GM18868 (cell line): ENCODE data around the gene TAF4B.
"Not testable (repeated sequence)": the region's sequence is repeated elsewhere in the genome, so short reads cannot be mapped to it uniquely, and the experiment has no call there.

ENCODE experiments used
- ATAC-seq: cut with Tn5 transposase; IDR thresholded peaks from one replicate; pipeline ENCODE4 v1.9.1; 2021; ENCODE audit warnings: mild to moderate bottlenecking, moderate library complexity; ENCODE audit not compliant: unreplicated experiment

Gene TAF4B

DNA sequence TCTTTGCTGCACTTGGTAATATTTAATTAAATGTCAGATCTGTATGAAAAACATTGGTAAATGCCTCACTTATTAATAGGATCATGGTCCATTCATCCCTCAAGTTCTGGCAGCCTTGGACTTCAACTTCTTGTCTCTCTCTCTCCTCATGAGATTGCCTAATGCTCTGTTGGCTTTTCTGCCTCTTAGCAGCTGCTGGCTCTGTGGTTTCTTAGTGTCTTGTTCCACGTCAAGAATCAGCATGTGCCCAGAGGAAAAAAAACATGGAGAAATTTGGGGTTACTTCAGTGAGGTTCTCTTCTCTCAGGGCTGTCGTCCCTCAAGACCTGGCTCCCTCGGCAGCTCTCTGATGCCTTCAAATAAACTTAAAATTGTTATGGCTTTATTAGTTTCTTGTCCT is 75.4 kb downstream of the TAF4B start:
- no peak for ATAC-seq

- ATAC-seq = not testable (repeated sequence)
Measured at GRCh38 chr18:26303222-26303621, 77.0 kb downstream of the TAF4B start.

DNA sequence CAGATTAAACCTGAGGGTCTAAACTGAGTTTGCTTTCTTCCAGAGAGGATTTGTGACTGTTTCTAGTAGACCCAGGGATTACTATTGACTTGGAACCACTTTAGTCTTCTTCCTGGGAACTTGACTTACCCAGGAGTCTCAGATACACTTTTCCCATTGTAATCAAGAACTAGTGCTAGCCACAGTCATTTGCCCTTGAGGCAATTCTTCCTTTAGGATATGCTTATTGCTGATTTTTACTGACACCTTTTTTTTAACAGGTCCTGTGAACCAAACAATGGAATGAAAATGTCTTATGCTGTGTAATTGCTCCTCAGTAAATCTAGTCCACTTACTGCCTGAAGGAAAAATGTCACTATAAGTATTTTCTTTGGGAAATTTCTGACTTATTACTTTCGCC is 78.3 kb downstream of the TAF4B start:
- no peak for ATAC-seq

DNA sequence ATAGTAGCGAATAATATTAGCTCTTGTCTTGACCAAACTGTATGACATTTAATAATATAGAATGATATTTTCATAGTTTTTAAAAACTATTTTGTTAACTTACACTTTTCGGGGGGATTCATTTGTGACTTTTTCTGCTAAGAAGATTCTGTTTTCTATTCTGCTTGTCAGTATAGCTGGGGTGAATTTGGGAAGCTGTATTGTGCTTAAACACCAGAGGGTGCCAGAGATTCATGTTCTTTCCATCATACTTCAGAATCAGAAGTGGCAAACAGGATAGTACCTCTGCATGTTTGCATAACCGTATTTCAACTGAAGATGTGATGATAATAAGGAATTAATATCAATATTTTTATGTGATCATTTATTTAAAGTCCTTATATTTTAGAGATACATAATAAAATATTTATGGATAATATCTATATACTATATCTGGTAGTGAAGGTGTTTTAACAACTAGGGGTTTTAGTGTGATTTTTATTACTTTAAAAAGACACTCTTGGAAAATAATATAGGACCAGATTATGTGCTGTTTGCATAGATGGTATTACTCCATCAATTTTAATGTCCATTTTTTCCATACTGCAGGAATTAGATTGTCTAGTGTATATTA is 81.0 kb downstream of the TAF4B start:
- ATAC-seq = no peak

- no peak for ATAC-seq
Measured at GRCh38 chr18:26309281-26309680, 83.0 kb downstream of the TAF4B start.

DNA sequence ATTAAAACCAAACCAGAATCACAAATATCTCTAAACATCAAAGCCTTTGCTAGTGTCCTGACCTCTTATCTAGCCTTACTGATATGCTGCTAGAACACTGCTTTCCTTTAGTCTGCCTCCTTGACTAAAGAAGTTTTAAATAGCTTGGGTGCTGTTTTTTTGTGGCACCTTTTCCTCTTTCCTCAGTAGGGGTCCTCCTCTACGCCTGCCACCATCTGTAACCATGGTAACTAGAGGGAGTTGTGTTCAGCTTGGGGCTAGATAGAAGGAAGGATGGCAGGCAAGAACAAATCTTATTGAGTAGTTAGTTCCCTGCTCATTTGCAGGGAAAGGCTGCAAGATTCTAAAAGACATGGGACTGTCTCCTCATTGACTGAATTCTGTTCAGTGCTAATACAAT is 86.0 kb downstream of the TAF4B start:
- ATAC-seq = no peak

GRCh38 chr18:26317398-26317797 is 91.2 kb downstream of the TAF4B start:
- no peak for ATAC-seq

GRCh38 chr18:26320686-26321085 is 94.4 kb downstream of the TAF4B start:
- ATAC-seq = no peak

DNA sequence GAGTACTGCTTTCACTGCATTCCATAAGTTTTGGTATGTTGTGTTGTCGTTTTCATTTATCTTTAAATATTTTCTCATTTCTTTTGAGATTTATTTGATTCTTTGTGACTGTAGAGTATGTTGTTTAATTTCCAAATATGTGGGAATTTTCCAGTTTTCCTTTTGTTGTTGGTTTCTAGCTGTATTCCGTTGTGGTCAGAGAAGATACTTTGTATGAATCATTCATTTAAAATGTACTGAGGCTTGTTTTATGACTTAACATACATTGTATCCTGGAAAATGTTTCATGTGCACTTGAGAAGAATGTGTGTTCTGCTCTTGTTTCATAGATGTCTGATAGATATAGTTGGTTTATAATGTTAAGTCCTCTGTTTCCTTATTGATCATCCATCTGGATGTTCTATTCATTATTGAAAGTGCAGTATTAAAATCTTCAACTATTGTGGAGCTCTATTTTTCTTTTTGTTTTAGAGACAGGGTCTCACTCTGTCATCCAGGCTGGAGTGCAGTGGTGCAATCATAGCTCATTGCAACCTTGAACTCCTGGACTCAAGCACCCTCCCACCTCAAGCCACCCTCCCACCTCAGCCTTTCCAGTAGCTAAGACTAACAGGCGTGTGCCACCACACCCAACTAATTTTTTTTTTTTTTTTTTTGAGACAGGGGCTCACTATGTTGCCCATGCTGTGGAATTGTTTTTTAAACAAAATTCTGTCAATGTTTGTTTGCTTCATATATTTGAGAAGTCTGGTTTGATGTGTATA is 96.8 kb downstream of the TAF4B start:
- ATAC-seq = no peak

DNA sequence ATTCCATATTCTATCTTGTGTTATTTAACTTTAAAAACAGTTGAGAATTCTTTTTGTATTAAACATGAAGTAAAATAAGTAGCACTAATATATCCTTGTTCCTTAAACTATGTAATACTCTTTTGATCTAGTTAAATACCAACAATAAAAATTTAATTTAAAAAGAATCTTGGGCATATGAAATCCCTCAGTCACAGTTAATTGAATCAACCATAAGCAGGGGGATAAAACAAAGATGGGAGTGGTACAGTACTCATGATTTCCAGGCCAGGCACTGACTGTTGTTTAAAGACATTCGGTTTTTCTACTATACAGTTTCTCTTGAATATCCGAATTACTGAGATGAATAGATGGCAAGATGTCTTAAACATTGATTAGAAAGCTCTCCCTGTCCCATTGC is 99.5 kb downstream of the TAF4B start:
- no peak for ATAC-seq

GRCh38 chr18:26327062-26327461 is 100.8 kb downstream of the TAF4B start:
- ATAC-seq = no peak

GRCh38 chr18:26332991-26333390 is 106.7 kb downstream of the TAF4B start:
- ATAC-seq = no peak

GRCh38 chr18:26335156-26335555 is 108.9 kb downstream of the TAF4B start:
- ATAC-seq = no peak

DNA sequence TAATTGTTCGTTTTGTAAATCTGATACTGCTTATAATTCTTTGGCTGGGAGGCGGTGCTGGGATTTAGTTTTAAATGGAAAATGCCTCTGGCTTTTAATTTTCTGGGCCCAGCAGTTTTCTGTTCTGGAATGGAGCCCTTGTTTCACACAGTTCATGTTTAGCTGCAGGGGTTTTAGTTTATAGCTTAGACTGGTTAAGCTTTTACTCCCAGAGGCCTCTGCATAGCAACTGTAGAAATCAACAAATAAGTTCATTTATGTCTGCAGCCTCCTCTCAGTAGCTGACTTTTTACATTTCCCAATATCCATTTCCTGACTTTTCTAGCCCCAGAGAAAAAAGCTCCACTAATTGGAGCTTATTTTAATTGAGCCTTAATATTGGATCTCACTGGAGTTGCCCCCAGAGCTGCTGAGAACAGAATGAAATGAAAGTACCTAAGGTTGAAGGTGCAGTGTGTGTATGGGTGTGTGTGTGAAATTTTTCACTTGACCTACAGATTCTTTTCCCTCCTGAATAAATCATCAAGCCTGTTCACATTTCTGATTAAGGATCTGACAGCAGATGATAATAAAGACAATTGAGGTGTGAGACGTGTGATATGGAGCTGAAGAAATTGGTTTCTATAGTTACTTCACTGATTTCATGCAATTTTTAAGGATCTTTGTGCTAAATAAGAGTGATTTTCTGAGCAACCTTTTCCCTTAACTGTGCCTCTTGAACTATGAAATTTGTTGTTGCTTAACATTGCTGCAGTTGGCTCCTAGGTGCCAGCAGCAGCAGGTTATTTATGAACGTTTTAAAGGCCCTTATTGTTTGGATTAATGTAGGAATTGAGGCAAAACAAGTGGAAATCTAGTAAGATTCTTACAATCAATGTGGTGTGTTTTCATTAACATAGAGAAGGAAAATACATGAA is 109.6 kb downstream of the TAF4B start:
- no peak for ATAC-seq

GRCh38 chr18:26336572-26336971 is 110.3 kb downstream of the TAF4B start:
- no peak for ATAC-seq

DNA sequence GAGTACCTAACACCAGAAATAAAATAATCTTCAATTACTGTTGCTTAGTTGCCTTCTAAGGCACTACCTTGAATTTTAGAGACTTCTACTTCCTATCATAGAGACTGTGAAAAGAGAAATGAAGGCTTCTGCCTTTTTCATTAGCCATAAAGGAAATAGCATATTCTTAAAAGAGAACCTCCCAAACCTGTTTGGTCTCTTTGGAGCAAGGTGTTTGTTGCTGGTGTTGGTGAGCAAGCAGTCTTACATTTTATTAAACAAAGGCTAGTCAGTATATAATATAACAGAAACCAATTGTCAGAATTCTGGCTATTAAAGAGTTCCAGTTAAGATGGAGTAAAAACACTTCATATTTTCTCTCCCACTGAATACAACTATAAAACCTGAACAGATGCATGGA is 116.4 kb downstream of the TAF4B start:
- ATAC-seq = no peak

- no peak for ATAC-seq
Measured at GRCh38 chr18:26350961-26351360, 124.7 kb downstream of the TAF4B start.

DNA sequence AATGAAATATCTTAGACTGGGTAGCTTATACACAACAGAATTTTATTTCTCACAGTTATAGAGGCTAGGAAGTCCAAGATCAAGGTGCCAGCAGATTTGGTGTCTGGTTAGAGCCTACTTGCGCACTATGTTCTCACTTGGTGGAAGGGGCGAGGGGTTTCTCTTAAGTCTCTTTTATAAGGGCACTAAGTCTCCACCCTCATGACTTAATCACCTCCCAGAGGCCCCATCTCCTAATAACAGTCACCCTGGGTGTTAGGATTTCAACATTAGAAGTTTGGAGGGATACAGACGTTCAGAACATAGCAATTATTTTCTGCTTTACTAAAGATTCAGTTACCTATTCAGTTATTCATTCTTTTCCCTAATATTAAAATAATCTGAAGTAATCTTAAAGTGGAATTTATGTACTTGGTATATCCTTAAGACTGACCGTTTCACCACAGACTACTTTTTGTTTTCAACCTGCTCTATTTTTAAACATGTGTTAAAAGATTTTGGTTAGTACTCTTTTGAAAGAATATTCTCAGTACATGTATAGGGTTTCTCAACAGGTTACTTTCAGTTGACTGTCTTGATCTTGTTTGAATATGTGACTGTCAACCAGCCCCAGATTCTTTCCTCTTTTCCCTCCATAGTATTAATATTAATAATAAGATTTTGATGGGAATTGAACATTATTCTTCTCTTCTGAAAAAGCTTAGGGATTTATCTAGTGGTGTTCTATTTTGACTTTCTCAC is 130.0 kb downstream of the TAF4B start:
- ATAC-seq = peak; percentile 67

DNA sequence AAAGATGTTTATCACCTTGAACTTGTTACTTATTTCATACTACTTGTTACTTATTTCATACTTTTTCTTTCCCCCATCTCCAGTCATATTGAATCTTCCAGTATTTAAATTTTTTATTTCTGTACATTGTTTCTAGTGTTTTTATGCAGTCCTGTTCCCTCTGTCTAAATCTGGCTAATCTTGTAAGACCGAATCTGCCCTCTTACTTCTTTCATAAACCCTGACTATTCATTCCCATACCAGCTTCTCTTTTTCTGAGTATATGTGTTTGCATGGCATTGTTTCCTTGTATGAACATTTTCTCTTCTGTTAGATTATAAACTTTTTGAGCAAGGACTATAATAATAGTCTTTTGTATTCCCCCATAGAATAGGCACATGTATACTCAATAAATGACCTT is 131.7 kb downstream of the TAF4B start:
- ATAC-seq = peak; percentile 54

DNA sequence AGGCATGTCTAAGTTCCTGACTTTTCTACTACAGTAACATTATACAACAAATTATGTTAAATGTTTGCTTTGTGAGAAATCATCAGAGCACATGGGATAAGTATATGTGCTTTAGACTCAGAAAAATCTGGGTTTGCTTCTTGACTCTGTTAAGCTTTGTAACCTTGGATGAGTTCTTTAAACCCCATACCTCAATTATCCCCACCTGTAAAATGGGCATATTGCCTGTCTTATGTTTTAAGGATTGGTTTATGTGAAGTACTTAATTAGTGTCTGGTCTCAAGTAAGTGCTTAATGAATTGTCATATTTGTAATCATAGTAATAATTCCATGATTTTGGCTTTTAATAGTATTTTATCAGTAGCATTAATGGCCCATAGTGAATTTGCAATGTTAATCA is 135.8 kb downstream of the TAF4B start:
- no peak for ATAC-seq

GRCh38 chr18:26367425-26367824 is 141.2 kb downstream of the TAF4B start:
- ATAC-seq = no peak
